ENCODE measurements around the gene TCF7L2. TPM values are rescaled to one million over a fixed set of nuclear protein-coding genes. Genes with fewer than 3 reads are reported as not detected.

Gene TCF7L2
- polyA plus RNA-seq (2012; ENCODE audit: missing spikeins) = 0.11 TPM

GRCh38 chr10:112949875-112950507 is at the start of gene TCF7L2:
TCF7L2 (plus strand) TSS chr10:112950247; CDS start chr10:112950757, 510 bp downstream.
- TF ChIP-seq POLR2AphosphoS5 (IDR thresholded peaks at IDR 0.05; ENCODE audit: low read depth, low read length) (no peak), POLR2A (IDR thresholded peaks at IDR 0.05; ENCODE audit: low read depth, low read length) (no peak), TAF1 (IDR thresholded peaks at IDR 0.05; ENCODE audit: borderline replicate concordance, low read depth, low read length) (no peak)
- peak; percentile 23 for DNase-seq (ENCODE audit: insufficient read length)
- FAIRE-seq = no peak

GRCh38 chr10:112902730-112903129 is 47.3 kb upstream of the TCF7L2 start:
- DNase-seq (ENCODE audit: insufficient read length) (no peak), FAIRE-seq (no peak)
- TF ChIP-seq TAF1 (IDR thresholded peaks at IDR 0.05; ENCODE audit: borderline replicate concordance, low read depth, low read length) = no peak
- no peak for TF ChIP-seq POLR2AphosphoS5 (IDR thresholded peaks at IDR 0.05; ENCODE audit: low read depth, low read length)
- TF ChIP-seq POLR2A (IDR thresholded peaks at IDR 0.05; ENCODE audit: low read depth, low read length) = no peak

- FAIRE-seq = no peak
- TF ChIP-seq POLR2AphosphoS5 (IDR thresholded peaks at IDR 0.05; ENCODE audit: low read depth, low read length) (no peak), TAF1 (IDR thresholded peaks at IDR 0.05; ENCODE audit: borderline replicate concordance, low read depth, low read length) (no peak), POLR2A (IDR thresholded peaks at IDR 0.05; ENCODE audit: low read depth, low read length) (no peak)
- no peak for DNase-seq (ENCODE audit: insufficient read length)
Measured at GRCh38 chr10:112904000-112904399, 46.0 kb upstream of the TCF7L2 start.

GRCh38 chr10:112906945-112907344 is 43.1 kb upstream of the TCF7L2 start:
- FAIRE-seq (no peak), DNase-seq (ENCODE audit: insufficient read length) (no peak)
- TF ChIP-seq TAF1 (IDR thresholded peaks at IDR 0.05; ENCODE audit: borderline replicate concordance, low read depth, low read length) = no peak

GRCh38 chr10:112907893-112908292 is 42.2 kb upstream of the TCF7L2 start:
- no peak for DNase-seq (ENCODE audit: insufficient read length)
- TF ChIP-seq TAF1 (IDR thresholded peaks at IDR 0.05; ENCODE audit: borderline replicate concordance, low read depth, low read length) (no peak), POLR2AphosphoS5 (IDR thresholded peaks at IDR 0.05; ENCODE audit: low read depth, low read length) (no peak), POLR2A (IDR thresholded peaks at IDR 0.05; ENCODE audit: low read depth, low read length) (no peak)
- FAIRE-seq = no peak

GRCh38 chr10:112911206-112911605 is 38.8 kb upstream of the TCF7L2 start:
- DNase-seq (ENCODE audit: insufficient read length) (no peak), FAIRE-seq (no peak)
- TF ChIP-seq TAF1 (IDR thresholded peaks at IDR 0.05; ENCODE audit: borderline replicate concordance, low read depth, low read length) (no peak), POLR2A (IDR thresholded peaks at IDR 0.05; ENCODE audit: low read depth, low read length) (no peak), POLR2AphosphoS5 (IDR thresholded peaks at IDR 0.05; ENCODE audit: low read depth, low read length) (no peak)

- no peak for DNase-seq (ENCODE audit: insufficient read length)
- TF ChIP-seq POLR2AphosphoS5 (IDR thresholded peaks at IDR 0.05; ENCODE audit: low read depth, low read length) = no peak
- TF ChIP-seq TAF1 (IDR thresholded peaks at IDR 0.05; ENCODE audit: borderline replicate concordance, low read depth, low read length) = no peak
- no peak for TF ChIP-seq POLR2A (IDR thresholded peaks at IDR 0.05; ENCODE audit: low read depth, low read length)
- FAIRE-seq = no peak
Measured at GRCh38 chr10:112912410-112912928, 37.6 kb upstream of the TCF7L2 start.

- TF ChIP-seq POLR2AphosphoS5 (IDR thresholded peaks at IDR 0.05; ENCODE audit: low read depth, low read length) (no peak), POLR2A (IDR thresholded peaks at IDR 0.05; ENCODE audit: low read depth, low read length) (no peak), TAF1 (IDR thresholded peaks at IDR 0.05; ENCODE audit: borderline replicate concordance, low read depth, low read length) (no peak)
Measured at GRCh38 chr10:112913255-112913654, 36.8 kb upstream of the TCF7L2 start.

GRCh38 chr10:112913661-112914287 is 36.3 kb upstream of the TCF7L2 start:
- DNase-seq (ENCODE audit: insufficient read length) (no peak), FAIRE-seq (no peak)
- TF ChIP-seq TAF1 (IDR thresholded peaks at IDR 0.05; ENCODE audit: borderline replicate concordance, low read depth, low read length) (no peak), POLR2AphosphoS5 (IDR thresholded peaks at IDR 0.05; ENCODE audit: low read depth, low read length) (no peak), POLR2A (IDR thresholded peaks at IDR 0.05; ENCODE audit: low read depth, low read length) (no peak)

More at GRCh38 chr10:112913255-112913654, 36.8 kb upstream of the TCF7L2 start:
- FAIRE-seq (no peak), DNase-seq (ENCODE audit: insufficient read length) (no peak)

GRCh38 chr10:112914288-112914952 is 35.6 kb upstream of the TCF7L2 start:
- no peak for FAIRE-seq
- no peak for DNase-seq (ENCODE audit: insufficient read length)
- no peak for TF ChIP-seq TAF1 (IDR thresholded peaks at IDR 0.05; ENCODE audit: borderline replicate concordance, low read depth, low read length)
- no peak for TF ChIP-seq POLR2A (IDR thresholded peaks at IDR 0.05; ENCODE audit: low read depth, low read length)
- no peak for TF ChIP-seq POLR2AphosphoS5 (IDR thresholded peaks at IDR 0.05; ENCODE audit: low read depth, low read length)

Data from GM12892 (cell line).